IMR-90 (cell line): Measurements from ENCODE around the gene UBL4B. TPM values are rescaled to one million over a fixed set of nuclear protein-coding genes. Genes with fewer than 3 reads are reported as not detected.

Experiments
- ATAC-seq: fragments of 200-7000 bp; cut with Tn5 transposase; 2 replicates; pipeline ENCODE4 v1.9.1; 2020; ENCODE audit warnings: low read depth, mild to moderate bottlenecking, moderate library complexity
- BruUV-seq: library from RNA; stranded (reverse); fragments of 400-500 nt; replicated peaks from 2 replicates; lab custom pipeline; 2021; lab: Mats Ljungman, UMichigan
- CTCF ChIA-PET: fragments of 300-600 bp; formaldehyde crosslinking; extraction: SDS; loops from one replicate; lab custom pipeline; 2021; ENCODE audit warnings: antibody characterized with exemption; lab: Yijun Ruan, JAX
- POLR2A ChIA-PET: fragments of 300-600 bp; sonication (Branson Sonifier 250); formaldehyde crosslinking; loops from one replicate; lab custom pipeline; 2022; ENCODE audit warnings: antibody characterized with exemption; ENCODE audit not compliant: unreplicated experiment; lab: Charles Lee
- DNase-seq: peaks from one replicate; pipeline ENCODE4 v3.0.0; 2013
- H2AFZ ChIP-seq: replicated peaks from 2 replicates; pipeline ENCODE3; 2013; ENCODE audit warnings: low read length, mild to moderate bottlenecking; ENCODE audit not compliant: poor library complexity
- H2AK5ac ChIP-seq: 2 replicates; pipeline ENCODE4 v1.6.1; 2013; ENCODE audit warnings: low read depth, low read length, inconsistent platforms
- H2AK9ac ChIP-seq: replicated peaks from 2 replicates; pipeline ENCODE3; 2013; ENCODE audit warnings: mild to moderate bottlenecking, low read depth, low read length, moderate library complexity; ENCODE audit not compliant: poor library complexity
- H2BK120ac ChIP-seq: 2 replicates; pipeline ENCODE4 v1.6.1; 2013; ENCODE audit warnings: low read depth, low read length, inconsistent platforms
- H2BK15ac ChIP-seq: 3 replicates; pipeline ENCODE4 v1.6.1; 2013; ENCODE audit warnings: low read depth, low read length, inconsistent platforms
- H2BK20ac ChIP-seq: 2 replicates; pipeline ENCODE4 v1.6.1; 2013; ENCODE audit warnings: low read depth, mild to moderate bottlenecking, inconsistent platforms, low read length, moderate library complexity
- H2BK5ac ChIP-seq: 2 replicates; pipeline ENCODE4 v1.6.1; 2013; ENCODE audit warnings: mild to moderate bottlenecking, low read depth, low read length, inconsistent platforms; ENCODE audit not compliant: poor library complexity, severe bottlenecking
- H3K14ac ChIP-seq: replicated peaks from 2 replicates; pipeline ENCODE4 v1.6.1; 2013; ENCODE audit warnings: low read depth, low read length, inconsistent platforms
- H3K18ac ChIP-seq: 2 replicates; pipeline ENCODE4 v1.6.1; 2013; ENCODE audit warnings: low read depth, low read length, control low read depth
- H3K23ac ChIP-seq: 2 replicates; pipeline ENCODE4 v1.6.1; 2013; ENCODE audit warnings: low read depth, low read length, inconsistent platforms
- H3K27ac ChIP-seq: 2 replicates; pipeline ENCODE4 v1.5.1; 2013; ENCODE audit warnings: mild to moderate bottlenecking, control low read depth, low read length; ENCODE audit not compliant: insufficient read depth
- H3K27me3 ChIP-seq: 2 replicates; pipeline ENCODE4 v1.6.1; 2013; ENCODE audit warnings: low read length; ENCODE audit not compliant: control insufficient read depth, insufficient read depth
- H3K36me3 ChIP-seq: 2 replicates; pipeline ENCODE4 v1.6.1; 2013; ENCODE audit warnings: low read length, mixed read lengths; ENCODE audit not compliant: control insufficient read depth, insufficient read depth
- H3K4ac ChIP-seq: 2 replicates; pipeline ENCODE4 v1.6.1; 2013; ENCODE audit warnings: low read depth, low read length, inconsistent platforms
- H3K4me1 ChIP-seq: 2 replicates; pipeline ENCODE4 v1.6.1; 2013; ENCODE audit warnings: low read length, mixed read lengths; ENCODE audit not compliant: control insufficient read depth, insufficient read depth
- H3K4me2 ChIP-seq: 2 replicates; pipeline ENCODE4 v1.6.1; 2013; ENCODE audit warnings: low read depth, mild to moderate bottlenecking, control low read depth, low read length, moderate library complexity
- H3K4me3 ChIP-seq: 2 replicates; pipeline ENCODE4 v1.5.1; 2013; ENCODE audit warnings: low read depth, mild to moderate bottlenecking, control low read depth, low read length, moderate library complexity; ENCODE audit not compliant: insufficient read depth
- H3K56ac ChIP-seq: 2 replicates; pipeline ENCODE4 v1.6.1; 2013; ENCODE audit warnings: low read length, inconsistent platforms; ENCODE audit not compliant: insufficient read depth; ENCODE audit errors: extremely low read depth
- H3K79me1 ChIP-seq, 2 experiments: 2 replicates each; pipeline ENCODE4 v1.6.1; 2013; ENCODE audit warnings: low read length in 2 of 2, inconsistent platforms in 1 of 2, low read depth in 1 of 2
- H3K9ac ChIP-seq: 2 replicates; pipeline ENCODE4 v1.6.1; 2013; ENCODE audit warnings: low read depth, low read length, control low read depth
- H3K9me1 ChIP-seq: 2 replicates; pipeline ENCODE4 v1.6.1; 2013; ENCODE audit warnings: low read length, inconsistent platforms; ENCODE audit not compliant: insufficient read depth
- H3K9me3 ChIP-seq: 2 replicates; pipeline ENCODE4 v1.6.1; 2013; ENCODE audit warnings: low read length; ENCODE audit not compliant: control insufficient read depth, insufficient read depth
- H4K20me1 ChIP-seq: 2 replicates; pipeline ENCODE4 v1.6.1; 2013; ENCODE audit warnings: low read length, inconsistent platforms; ENCODE audit not compliant: insufficient read depth
- H4K5ac ChIP-seq: 2 replicates; pipeline ENCODE4 v1.6.1; 2013; ENCODE audit warnings: mild to moderate bottlenecking, low read depth, low read length, control low read depth
- H4K8ac ChIP-seq, 2 experiments: 2 replicates each; pipeline ENCODE4 v1.6.1; 2013; ENCODE audit warnings: low read depth in 2 of 2, low read length in 2 of 2, control low read depth in 1 of 2, inconsistent platforms in 1 of 2
- H4K91ac ChIP-seq: 2 replicates; pipeline ENCODE4 v1.6.1; 2013; ENCODE audit warnings: low read depth, low read length, inconsistent platforms; ENCODE audit not compliant: insufficient read depth
- CTCF ChIP-seq: conservative IDR thresholded peaks from 2 replicates; pipeline ENCODE4 v1.5.1; 2012; ENCODE audit warnings: mild to moderate bottlenecking, low read depth, low read length, improper control_type of control experiment
- MXI1 ChIP-seq: IDR thresholded peaks from 2 replicates; pipeline ENCODE4 v1.6.1; 2012; ENCODE audit warnings: low read depth, mild to moderate bottlenecking, low read length, moderate library complexity, borderline replicate concordance
- RAD21 ChIP-seq: IDR thresholded peaks from 2 replicates; pipeline ENCODE4 v1.6.1; 2012; ENCODE audit warnings: low read length, improper control_type of control experiment
- SMC3 ChIP-seq: fragments of 150-350 bp; IDR thresholded peaks from 2 replicates; pipeline ENCODE4 v1.6.1; 2016; ENCODE audit warnings: low read depth, mild to moderate bottlenecking, antibody characterized with exemption, low read length, moderate library complexity
- WGBS, 2 experiments: methylation state at CpG; one replicate each; pipeline versions ENCODE4 v1.1.5 to v1.1.7; 2013; ENCODE audit warnings: missing lambda C conversion rate in 2 of 2; ENCODE audit not compliant: insufficient read length in 1 of 2; ENCODE audit errors: extremely low coverage in 2 of 2; 5-methylcytosine and 5-hydroxymethylcytosine counted together
- dilution Hi-C: fragments of 300-500 bp; cut with HindIII; formaldehyde crosslinking; loops from one replicate; pipeline ENCODE4 v1.14.3; 2018; ENCODE audit warnings: low sequenced_read_pairs; ENCODE audit not compliant: unreplicated experiment
- in situ Hi-C: fragments of 300-500 bp; cut with MboI; formaldehyde crosslinking; loops from 3 replicates; pipeline ENCODE4 v1.14.3; 2019; ENCODE audit warnings: low sequenced_read_pairs, inconsistent platforms, mixed read lengths
- intact Hi-C: fragments of 100-400 bp; cut with micrococcal nuclease; formaldehyde crosslinking; loops from 2 replicates; pipeline ENCODE4 v1.10.0; 2022
- polyA plus RNA-seq, 3 experiments: library from polyadenylated mRNA; depleted of rRNA; stranded (reverse); fragments of >200 nt; gene quantifications; 2 replicates each; pipeline ENCODE4 v1.2.3, GENCODE V29; 2012; ENCODE audit warnings: low replicate concordance in 1 of 3
- total RNA-seq: library from RNA; depleted of rRNA; stranded (reverse); fragments of >200 nt; gene quantifications from 2 replicates; pipeline ENCODE4 v1.2.3, GENCODE V29; 2012
- TF ChIP-seq, protein P1 (sequence below): fragments of 150-350 bp; IDR thresholded peaks from 2 replicates; pipeline ENCODE4 v1.6.1; 2017; ENCODE audit warnings: mild to moderate bottlenecking, antibody characterized with exemption, low read length, low read depth

The UBL4B gene
- total and polyA plus RNA-seq, 2 of the 4 experiments (the other 2 are of a cell fraction): not detected

DNA sequence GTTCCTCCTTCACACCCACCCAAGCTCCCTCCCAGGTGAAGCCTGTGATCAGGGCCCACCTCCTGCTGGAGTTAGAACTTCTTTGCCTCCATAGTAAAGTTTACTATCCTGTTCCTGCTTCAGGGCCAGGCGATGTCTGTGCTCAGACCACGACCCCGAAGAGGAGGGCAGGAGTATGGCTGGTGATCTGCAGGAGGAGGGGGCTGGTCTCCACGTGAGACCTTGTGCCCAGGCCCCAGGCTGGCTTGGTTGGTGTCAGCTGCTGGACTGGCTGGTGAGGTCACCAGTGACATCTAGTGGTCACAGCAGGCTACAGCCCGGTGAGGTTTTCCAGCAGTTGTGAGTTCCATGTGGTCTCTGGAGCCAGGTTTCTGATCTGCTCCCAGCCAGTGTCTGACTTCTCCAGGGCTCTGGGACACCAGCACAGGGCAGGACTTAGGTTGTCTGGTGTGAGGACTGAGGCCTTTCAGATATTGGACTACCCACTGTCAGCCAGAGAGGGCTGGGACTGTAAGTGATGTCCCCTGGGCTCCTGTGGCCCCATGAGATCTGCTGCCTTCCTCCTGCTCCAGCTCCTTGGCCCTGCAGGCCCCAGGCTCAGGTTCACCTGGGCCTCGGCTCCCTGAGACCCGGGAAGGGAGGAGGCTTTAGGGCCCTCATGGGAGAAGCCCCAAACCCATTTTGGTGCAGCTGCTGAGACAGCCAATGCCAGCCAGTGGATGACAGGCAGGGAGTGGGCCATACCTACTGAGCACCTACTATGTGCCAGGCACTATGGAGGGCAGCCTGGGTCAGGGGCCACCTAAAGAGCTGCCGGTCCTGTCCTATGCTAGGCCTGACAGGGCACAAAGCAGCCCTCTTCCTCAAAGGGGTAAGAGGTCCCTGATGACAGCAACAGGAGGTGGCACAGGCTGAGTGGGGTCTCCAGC, 6.0 kb upstream of the UBL4B start:
- Histone ChIP-seq H2AFZ (peak overlapping the region; percentile 81), H3K18ac (no peak overlapping the region), H3K27me3 (peaks cover 46% of the 10 kb centered on the region), H3K14ac (no peak overlapping the region), H3K9me3 (no peaks in the 10 kb centered on the region), H3K56ac (no peak overlapping the region), H3K4ac (no peak overlapping the region), H2AK9ac (peak overlapping the region; percentile 81), H2BK15ac (no peak overlapping the region), H4K5ac (no peak overlapping the region), H3K4me3 (no peak overlapping the region), H3K9ac (no peak overlapping the region), H4K8ac (no peak overlapping the region), H3K4me1 (no peaks in the 10 kb centered on the region; the same call in 1 of the 2 replicates), H4K20me1 (no peaks in the 10 kb centered on the region), H3K9me1 (0 out of 2 replicates have a peak, but pooled peaks cover 2% of the 10 kb centered on the region), H2BK120ac (no peak overlapping the region), H3K79me1 (no peaks in the 10 kb centered on the region), H3K27ac (no peak overlapping the region), H2BK5ac (no peak overlapping the region), H3K4me2 (no peak overlapping the region), H2AK5ac (peak overlapping the region; percentile 48; the same call in 1 of the 2 replicates), H2BK20ac (no peak overlapping the region), H4K91ac (no peak overlapping the region), H3K23ac (no peak overlapping the region), H3K36me3 (no peaks in the 10 kb centered on the region)
- CTCF ChIA-PET: interaction anchor here (0.6 to 3.4 kb wide), 8 partner anchors 11 to 372 kb away, joined by 3 to 22 read pairs (median 4); partner anchors contain the start of gene STRIP1
- 10% methylated on average over 3 of the region's 8 CpGs; no CpG with 5 or more reads in 1 of the 2 experiments for WGBS, 2 experiments
- ATAC-seq (peak; percentile 98), DNase-seq (peak; percentile 69)
- BruUV-seq: no TSS peak
- in situ Hi-C loops (loop anchor here (5.0 kb wide), 1 partner anchor 54 kb away; no protein-coding TSS in a partner anchor), dilution Hi-C loops (no loop called here), intact Hi-C loops (loop anchor here (1.0 to 5.0 kb wide), 4 partner anchors 19 to 329 kb away; no protein-coding TSS in a partner anchor)
- TF ChIP-seq MXI1 (no peak), SMC3 (peak; percentile 78), RAD21 (peak; percentile 92), CTCF (peak; percentile 94)
- TF ChIP-seq, protein P1, sequence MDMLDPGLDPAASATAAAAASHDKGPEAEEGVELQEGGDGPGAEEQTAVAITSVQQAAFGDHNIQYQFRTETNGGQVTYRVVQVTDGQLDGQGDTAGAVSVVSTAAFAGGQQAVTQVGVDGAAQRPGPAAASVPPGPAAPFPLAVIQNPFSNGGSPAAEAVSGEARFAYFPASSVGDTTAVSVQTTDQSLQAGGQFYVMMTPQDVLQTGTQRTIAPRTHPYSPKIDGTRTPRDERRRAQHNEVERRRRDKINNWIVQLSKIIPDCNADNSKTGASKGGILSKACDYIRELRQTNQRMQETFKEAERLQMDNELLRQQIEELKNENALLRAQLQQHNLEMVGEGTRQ: 0 out of 2 replicates have a peak, but pooled peaks have one; percentile 21
- POLR2A ChIA-PET: no interaction called here
